Hematopoietic multipotent progenitor cell treated with erythropoietin and hydrocortisone succinate and interleukin-3 and kit ligand, for 6 days (in vitro differentiated cells): Measurements from ENCODE around the gene MYOC.
"Not testable (repeated sequence)": the region's sequence is repeated elsewhere in the genome, so short reads cannot be mapped to it uniquely, and the experiment has no call there.

Source experiments
- DNase-seq: peaks from one replicate; pipeline ENCODE4 v3.0.0-alpha.2; 2015

Gene MYOC

DNA sequence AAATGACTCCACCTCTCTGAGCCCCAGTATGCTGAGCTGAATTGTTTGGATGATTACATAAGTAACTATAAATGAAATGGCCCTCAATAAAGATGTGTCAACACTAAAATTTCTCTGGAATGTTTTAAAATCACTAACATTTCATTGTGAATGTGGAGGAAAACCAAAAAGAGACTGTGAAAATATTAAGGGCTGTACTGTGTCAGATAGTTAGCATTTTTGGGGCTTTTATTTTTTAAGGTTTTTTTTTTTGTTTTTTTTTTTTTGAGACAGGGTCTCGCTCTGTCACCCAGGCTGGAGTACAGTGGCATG is 6.3 kb downstream of the MYOC start:
- DNase-seq = no peak

DNA sequence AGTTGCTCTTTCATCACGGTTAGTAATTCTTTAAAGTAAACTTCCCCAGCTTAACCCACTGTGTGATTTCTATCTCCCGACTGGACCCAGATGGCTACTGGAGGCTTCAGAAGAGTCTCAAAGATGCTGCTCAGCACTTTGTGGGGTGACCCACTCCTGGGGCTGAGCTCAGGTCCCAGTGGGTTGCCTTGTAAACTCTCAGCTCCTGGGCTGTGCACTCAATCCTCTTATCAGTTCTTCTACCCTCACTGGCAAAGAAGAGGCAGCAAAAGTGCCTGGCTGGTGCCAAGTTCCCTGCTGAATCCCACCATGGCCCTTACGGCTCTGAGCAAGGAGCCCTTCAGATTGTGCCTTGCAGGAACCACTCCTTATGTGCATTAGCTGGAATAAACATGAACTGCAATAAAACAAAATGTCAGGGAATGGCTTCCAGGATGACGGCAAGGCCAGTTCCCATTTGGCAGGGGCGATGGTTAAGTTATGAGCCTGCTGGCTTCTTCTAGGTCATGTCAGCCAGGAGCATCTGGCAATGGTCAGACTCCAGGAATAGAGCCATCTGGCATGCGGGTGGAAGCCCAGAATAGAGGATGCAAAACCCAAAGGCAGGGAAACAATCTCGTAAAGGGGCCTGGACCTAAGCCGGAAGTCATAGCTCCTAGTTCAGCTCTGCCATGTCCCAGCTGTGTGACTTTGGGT is 6.8 kb downstream of the MYOC start:
- no peak for DNase-seq

GRCh38 chr1:171644805-171645483 is 7.5 kb downstream of the MYOC start:
- DNase-seq = peak; percentile 95

DNA sequence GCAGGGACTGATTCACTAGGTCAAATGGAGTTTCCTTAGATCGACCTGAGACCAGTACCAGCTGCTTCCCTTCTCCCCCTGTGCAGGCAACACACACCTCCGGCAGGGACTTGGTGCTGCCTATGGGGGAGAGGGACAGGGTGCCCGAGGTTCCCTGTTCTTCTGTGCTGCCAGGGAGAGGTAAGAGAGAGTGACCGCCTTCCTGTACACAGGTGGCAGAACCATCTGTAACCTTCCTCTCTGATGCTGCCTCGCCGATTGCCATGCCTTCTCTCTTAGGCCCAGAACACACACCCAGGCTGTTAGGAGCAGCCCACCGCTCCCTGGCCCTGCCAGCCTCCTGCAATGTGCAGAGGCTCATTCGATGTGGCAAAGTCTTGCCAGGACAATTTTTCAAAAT is 9.3 kb downstream of the MYOC start:
- no peak for DNase-seq

DNA sequence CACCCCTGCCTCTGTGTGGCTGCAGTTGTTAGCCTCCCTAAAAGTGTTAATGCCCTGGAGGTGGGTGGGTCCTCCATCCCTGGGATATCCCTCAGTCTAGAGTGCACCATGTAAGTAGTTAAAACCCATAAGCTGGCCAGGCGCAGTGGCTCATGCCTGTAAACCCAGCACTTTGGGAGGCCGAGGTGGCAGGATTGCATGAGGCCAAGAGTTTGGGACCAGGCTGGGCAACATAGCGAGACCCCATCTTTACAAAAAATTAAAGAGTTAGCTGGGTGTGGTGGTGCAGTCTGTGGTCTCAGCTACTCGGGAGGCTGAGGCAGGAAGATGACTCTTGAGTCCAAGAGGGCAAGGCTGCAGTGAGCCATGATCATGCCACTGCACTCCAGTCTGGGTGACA is 10.3 kb downstream of the MYOC start:
- no peak for DNase-seq

DNA sequence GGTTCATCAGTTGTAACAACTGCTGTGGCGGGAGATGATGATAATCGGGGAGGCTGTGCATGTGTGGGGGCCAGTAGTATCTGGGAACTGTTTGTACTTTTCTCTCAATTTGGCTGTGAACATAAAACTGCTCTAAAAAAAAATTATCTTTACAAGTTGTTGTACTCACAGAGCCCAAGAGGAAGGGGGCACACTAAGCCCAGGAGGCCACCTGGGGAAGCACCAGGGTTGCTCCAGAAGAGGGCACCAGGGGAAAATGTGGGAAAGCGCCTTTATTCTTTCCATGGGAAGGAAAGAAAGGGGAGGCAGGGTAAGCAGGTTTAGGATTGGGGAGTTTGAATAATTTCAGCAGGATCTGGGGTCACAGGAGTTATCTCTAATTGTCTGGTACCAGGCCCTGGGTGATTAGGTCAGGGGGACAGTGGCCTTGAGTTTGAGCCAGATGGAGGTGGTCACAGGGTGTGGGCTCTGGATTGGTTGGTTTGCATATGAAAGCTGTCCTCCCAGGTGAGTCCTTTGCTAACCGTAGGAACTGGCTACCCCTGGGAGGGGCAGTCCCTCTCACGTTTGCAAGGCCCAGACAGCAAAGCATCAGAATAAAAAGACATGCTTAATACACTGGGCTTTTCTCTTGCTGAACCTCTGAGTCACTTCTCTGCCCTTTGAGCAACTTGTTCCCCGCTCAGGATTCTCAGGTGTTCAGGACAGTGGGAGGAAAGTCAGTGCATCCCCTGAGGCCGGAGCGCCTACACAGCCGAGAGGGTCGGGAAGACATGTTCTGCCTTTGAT is 11.2 kb downstream of the MYOC start:
- no peak for DNase-seq

DNA sequence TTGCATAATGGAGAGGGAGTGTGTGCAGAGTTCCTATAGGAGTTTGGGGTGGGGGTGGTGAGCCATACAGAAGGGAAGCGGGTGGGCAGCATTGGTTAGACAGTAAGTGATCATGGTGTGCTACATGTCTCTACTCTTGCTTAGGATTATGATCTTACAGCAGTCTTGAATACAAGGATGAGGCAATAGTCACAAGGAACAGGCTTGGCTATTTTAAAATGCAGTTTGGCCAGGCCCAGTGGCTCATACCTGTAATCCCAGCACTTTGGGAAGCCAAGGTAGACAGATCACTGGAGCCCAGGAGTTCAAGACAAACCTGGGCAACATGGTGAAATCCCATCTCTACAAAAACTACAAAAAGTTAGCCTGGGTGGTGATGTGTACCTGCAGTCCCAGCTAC is 12.3 kb downstream of the MYOC start:
- no peak for DNase-seq

DNA sequence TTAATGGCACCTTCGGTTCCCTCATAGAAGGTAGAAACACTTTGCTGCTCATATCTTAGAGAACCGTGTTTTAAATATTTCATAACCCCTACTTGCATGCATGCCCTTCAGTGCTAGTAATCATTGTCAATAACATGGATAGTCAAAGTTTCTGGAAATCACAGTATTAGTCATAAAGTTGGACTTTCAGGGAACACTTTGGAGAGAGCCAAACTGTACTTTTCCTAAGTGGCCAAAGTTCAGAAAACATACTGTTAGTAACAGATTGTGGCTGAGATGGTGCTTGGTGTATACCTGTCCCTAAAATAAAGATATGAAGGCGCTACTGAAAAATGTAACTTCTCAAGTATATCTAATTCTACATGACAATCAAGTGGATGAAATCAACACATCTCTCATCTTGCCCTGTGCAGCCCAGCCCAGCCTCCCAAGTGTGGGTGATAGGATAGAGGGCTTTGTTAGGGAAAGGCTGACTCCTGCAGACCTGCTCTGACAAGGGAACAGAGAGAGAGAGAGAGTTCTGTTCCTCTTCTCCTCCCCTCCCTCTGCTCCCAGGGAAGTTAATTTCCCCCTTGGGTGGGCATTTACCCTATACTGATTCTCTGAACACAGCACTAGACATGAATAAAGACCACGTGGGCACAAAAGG is 14.4 kb downstream of the MYOC start:
- DNase-seq = no peak

DNA sequence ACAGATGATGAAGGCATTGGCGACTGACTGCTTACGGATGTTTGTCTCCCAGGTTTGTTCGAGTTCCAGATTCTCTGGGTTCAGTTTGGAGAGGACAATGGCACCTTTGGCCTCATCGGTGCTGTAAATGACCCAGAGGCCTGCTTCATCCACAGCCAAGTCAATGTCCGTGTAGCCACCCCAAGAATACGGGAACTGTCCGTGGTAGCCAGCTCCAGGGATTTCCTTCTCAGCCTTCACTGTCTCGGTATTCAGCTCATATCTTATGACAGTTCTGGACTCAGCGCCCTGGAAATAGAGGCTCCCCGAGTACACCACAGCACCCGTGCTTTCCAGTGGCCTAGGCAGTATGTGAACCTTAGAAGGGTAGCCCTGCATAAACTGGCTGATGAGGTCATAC is 16.3 kb downstream of the MYOC start:
- no peak for DNase-seq

DNA sequence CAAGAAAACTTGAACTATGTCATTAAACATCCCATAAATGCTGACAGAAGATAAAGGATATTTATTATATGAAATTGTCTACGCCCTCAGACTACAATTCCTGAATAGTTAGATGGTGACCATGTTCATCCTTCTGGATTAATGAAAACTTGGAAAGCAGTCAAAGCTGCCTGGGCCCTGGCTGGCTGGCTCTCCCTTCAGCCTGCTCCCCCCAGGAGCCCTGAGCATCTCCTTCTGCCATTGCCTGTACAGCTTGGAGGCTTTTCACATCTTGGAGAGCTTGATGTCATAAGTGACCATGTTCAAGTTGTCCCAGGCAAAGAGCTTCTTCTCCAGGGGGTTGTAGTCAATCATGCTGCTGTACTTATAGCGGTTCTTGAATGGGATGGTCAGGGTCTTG is 16.8 kb downstream of the MYOC start:
- no peak for DNase-seq

DNA sequence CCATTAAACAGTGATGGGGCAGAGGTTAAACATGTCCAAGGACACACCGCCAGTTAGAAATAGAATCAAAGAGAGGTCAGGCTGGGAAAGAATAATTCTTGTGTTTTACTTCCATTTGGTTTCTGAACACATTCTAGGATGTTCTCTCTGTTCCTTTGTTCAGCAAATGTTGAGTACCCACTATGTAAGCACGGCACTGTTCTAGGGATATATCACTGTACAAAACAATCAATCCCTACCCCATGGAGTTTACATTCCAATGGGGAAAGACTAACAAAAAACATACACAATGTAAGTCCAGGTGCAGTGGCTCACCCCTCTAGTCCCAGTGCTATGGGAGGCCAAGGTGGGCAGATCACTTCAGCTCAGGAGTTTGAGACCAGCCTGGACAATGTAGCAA is 24.3 kb downstream of the MYOC start:
- no peak for DNase-seq

- DNase-seq = no peak
These were observed 25.5 kb downstream of the MYOC start for GRCh38 chr1:171627020-171627419.

- DNase-seq = no peak
These were observed 27.3 kb downstream of the MYOC start for GRCh38 chr1:171625225-171625624.

DNA sequence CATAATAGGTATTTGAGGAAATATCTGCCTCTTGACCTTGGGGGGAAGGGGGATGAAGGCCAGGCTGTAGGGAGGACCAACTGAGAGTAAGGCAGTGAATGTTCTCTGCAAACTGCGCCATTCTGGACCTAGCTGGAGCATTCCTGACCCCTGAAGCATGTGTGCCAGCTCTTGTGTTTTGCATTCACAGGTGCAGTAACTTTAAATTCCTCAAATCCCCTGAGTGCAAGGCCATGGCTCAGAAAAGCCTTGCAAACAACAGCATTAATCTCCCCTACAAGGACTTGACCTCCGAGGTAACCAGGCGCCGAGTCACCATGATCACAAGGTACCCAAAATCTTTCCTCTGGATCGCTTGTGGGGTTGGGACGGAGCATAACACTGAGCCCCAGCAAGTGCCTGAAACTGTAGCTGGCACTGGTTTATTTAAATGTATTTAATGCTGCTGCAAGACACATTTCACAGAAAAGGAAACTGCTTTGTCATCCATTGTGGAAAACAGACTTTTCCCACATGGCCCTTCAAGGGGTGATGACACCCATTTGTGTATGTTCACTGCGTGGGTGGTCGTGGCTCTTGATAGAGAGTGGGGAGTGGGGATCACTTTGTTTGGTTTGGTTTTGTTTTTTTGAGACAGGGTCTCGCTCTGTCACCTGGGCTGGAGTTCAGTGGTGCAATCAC is 28.7 kb downstream of the MYOC start:
- DNase-seq = no peak

GRCh38 chr1:171622152-171622462 is 30.4 kb downstream of the MYOC start, which contains the start of gene MYOCOS:
Gene MYOCOS, plus strand, starts transcription at chr1:171622243. Its CDS starts 1,641 bp downstream, at chr1:171623884.
- no peak for DNase-seq

DNA sequence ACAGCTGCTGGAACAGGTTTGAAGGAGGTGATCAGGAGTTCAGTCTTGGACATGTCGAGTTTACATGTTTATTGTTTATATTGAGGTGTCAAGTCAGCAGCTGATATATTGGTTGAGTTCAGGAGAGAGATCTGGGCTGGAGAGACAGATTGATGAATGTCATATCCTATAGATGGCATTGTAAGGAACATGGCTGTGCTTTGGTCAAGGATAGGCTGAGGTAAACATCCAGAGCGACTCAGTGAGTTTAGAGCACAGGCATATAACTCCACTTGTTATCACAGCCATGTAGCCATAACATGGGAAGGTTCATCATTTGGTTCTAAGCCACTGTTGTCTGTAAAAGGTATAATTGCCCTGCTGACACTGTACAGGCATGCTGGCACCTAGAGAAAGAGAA is 35.9 kb downstream of the MYOC start:
- no peak for DNase-seq

GRCh38 chr1:171615122-171615906 is 37.2 kb downstream of the MYOC start:
- DNase-seq = peak; percentile 22

DNA sequence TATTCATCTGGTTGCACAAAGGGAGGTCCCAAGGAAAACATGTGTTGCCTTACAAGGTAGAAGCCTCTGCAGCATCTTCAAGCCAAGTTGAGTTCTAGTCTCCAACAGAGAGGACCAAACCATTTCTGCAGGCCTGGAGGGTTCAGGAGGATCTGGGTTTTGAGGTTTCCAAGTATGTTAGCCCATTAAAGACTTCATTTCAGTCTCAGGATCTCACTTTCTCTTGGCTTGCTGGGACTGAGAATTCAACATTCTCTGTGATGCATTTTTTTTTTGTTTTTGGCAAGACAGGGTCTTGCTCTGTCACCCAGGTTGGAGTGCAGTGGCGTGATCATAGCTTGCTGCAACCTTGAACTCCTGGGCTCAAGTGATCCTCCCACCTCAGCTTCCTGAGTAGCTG is 39.2 kb downstream of the MYOC start:
- no peak for DNase-seq

GRCh38 chr1:171611306-171611705 is 41.2 kb downstream of the MYOC start:
- DNase-seq = no peak

DNA sequence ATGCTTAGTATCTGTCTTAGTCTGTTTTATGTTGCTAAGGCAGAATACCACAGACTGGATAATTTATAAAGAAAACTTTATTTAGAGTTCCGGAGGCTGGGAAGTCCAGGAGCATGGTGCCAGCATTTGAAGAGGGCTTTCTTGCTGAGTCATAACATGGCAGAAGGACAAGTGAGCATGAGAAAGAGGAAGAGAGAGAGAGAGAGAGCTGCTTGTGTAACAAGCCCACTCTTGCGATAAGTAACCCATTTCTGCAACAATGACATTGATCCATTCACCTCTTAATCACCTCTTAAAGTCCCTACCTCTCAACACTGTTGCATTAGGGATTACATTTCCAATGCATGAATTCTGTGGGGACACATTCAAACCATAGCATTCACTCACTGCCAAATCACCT is 42.1 kb downstream of the MYOC start:
- DNase-seq = peak; percentile 38

- no peak for DNase-seq
These were observed 46.0 kb downstream of the MYOC start for GRCh38 chr1:171606402-171606941.

- not testable (repeated sequence) for DNase-seq
These were observed 49.4 kb downstream of the MYOC start for GRCh38 chr1:171603042-171603441.
